ENCODE results near the gene LDLRAD3.

GRCh38 chr11:36261094-36261493 is 317.2 kb downstream of the LDLRAD3 start:
- TF ChIP-seq CTCF (conservative IDR thresholded peaks at IDR 0.05; ENCODE audit: low read depth, low read length) (no peak), EZH2 (IDR thresholded peaks at IDR 0.05; ENCODE audit: low read length, unreplicated experiment) (no peak), EZH2phosphoT487 (IDR thresholded peaks at IDR 0.05; ENCODE audit: borderline replicate concordance, low read length) (no peak)

Data from PC-3 (cell line).